Natural killer cell (primary cell): Measurements from ENCODE around the gene SLC2A5. TPM values are rescaled to one million over a fixed set of nuclear protein-coding genes. Genes with fewer than 3 reads are reported as not detected.
"Not testable (repeated sequence)": the region's sequence is repeated elsewhere in the genome, so short reads cannot be mapped to it uniquely, and the experiment has no call there.

Source experiments
- ATAC-seq, 3 donors: fragments of 150-1000 bp in 2 of 3; fragments of 200-7000 bp in 1 of 3; cut with Tn5 transposase; 1 replicate in 1 of 3; 2 replicates in 2 of 3; pipeline ENCODE4 v1.10.0; 2021; ENCODE audit warnings: mild to moderate bottlenecking in 2 of 3, moderate library complexity in 2 of 3
- DNase-seq, 2 donors: peaks; one replicate each; pipeline versions ENCODE4 v3.0.0 to v3.0.0-alpha.2; 2013 to 2021; ENCODE audit warnings: mixed read lengths in 1 of 2
- H3K27ac ChIP-seq: one replicate; pipeline ENCODE4 v1.5.1; 2013; ENCODE audit warnings: mild to moderate bottlenecking, low read length
- H3K27me3 ChIP-seq: one replicate; pipeline ENCODE4 v1.6.1; 2013; ENCODE audit warnings: low read length; ENCODE audit not compliant: control insufficient read depth, insufficient read depth
- H3K36me3 ChIP-seq: one replicate; pipeline ENCODE4 v1.6.1; 2013; ENCODE audit warnings: low read length; ENCODE audit not compliant: control insufficient read depth, insufficient read depth
- H3K4me1 ChIP-seq: one replicate; pipeline ENCODE4 v1.6.1; 2013; ENCODE audit warnings: low read length; ENCODE audit not compliant: control insufficient read depth, insufficient read depth
- H3K4me3 ChIP-seq: one replicate; pipeline ENCODE4 v1.5.1; 2013; ENCODE audit warnings: low read length
- H3K9me3 ChIP-seq: one replicate; pipeline ENCODE4 v1.6.1; 2013; ENCODE audit warnings: low read length; ENCODE audit not compliant: control insufficient read depth, insufficient read depth
- H3K27ac Mint-ChIP-seq, 2 donors: one replicate each; pipeline ENCODE4 v1.8.0; 2022; ENCODE audit warnings: mild to moderate bottlenecking in 2 of 2, mixed read lengths in 2 of 2, moderate library complexity in 1 of 2
- H3K27me3 Mint-ChIP-seq, 2 donors: one replicate each; pipeline ENCODE4 v1.8.0; 2022; ENCODE audit warnings: low read depth in 2 of 2, mixed read lengths in 2 of 2
- H3K36me3 Mint-ChIP-seq: one replicate; pipeline ENCODE4 v1.8.0; 2022; ENCODE audit warnings: mixed read lengths
- H3K4me1 Mint-ChIP-seq, 2 donors: one replicate each; pipeline ENCODE4 v1.8.0; 2022; ENCODE audit warnings: mixed read lengths in 2 of 2
- H3K4me3 Mint-ChIP-seq: one replicate; pipeline ENCODE4 v1.8.0; 2022; ENCODE audit warnings: mild to moderate bottlenecking, moderate library complexity, mixed read lengths
- H3K9me3 Mint-ChIP-seq, 2 donors: one replicate each; pipeline ENCODE4 v1.8.0; 2022; ENCODE audit warnings: mixed read lengths in 2 of 2
- CTCF ChIP-seq: fragments of 200-600 bp; IDR thresholded peaks from one replicate; pipeline ENCODE4 v1.8.0; 2022; ENCODE audit warnings: antibody characterized with exemption
- WGBS: methylation state at CpG from one replicate; pipeline ENCODE4 v1.1.7; 2013; ENCODE audit warnings: missing lambda C conversion rate; ENCODE audit not compliant: insufficient coverage; 5-methylcytosine and 5-hydroxymethylcytosine counted together
- intact Hi-C: fragments of 100-400 bp; cut with micrococcal nuclease; formaldehyde crosslinking; loops from one replicate; pipeline ENCODE4 v1.14.2; 2022
- total RNA-seq, 4 donors: library from RNA; stranded (reverse); fragments of 120-200 nt in 1 of 4; gene quantifications; one replicate each; pipeline versions ENCODE4 v1.2.3 to v1.2.4, GENCODE V29; 2013 to 2022

SLC2A5 gene
- total RNA-seq, 3 donors from 2014 or later (not counting 1 experiment from before 2014, with no cell fraction given) = not detected

- H3K4me1 ChIP-seq, intact Hi-C loops, H3K27me3 ChIP-seq, H3K9me3 Mint-ChIP-seq, H3K9me3 ChIP-seq, H3K27me3 Mint-ChIP-seq, DNase-seq, H3K4me3 ChIP-seq, H3K27ac Mint-ChIP-seq, ATAC-seq, H3K4me3 Mint-ChIP-seq, H3K4me1 Mint-ChIP-seq, H3K36me3 ChIP-seq, H3K36me3 Mint-ChIP-seq, H3K27ac ChIP-seq: not testable (repeated sequence)
- WGBS = 92% methylated on average over 11 of the region's 13 CpGs
These were observed 75.3 kb downstream of the SLC2A5 start for GRCh38 chr1:8993962-8994675.

- intact Hi-C loops = no loop called here
- Histone ChIP-seq H3K27me3 (no peaks in the 10 kb centered on the region), H3K36me3 (no peaks in the 10 kb centered on the region), H3K4me3 (no peak overlapping the region), H3K4me1 (peaks cover 2% of the 10 kb centered on the region), H3K27ac (no peak overlapping the region), H3K9me3 (no peaks in the 10 kb centered on the region)
- Mint-ChIP-seq H3K27me3 (no peaks in the 10 kb centered on the region), H3K27ac (no peak overlapping the region), H3K4me1 (peaks cover 0 to under 1% of the 10 kb centered on the region in 2 donors), H3K9me3 (no peaks in the 10 kb centered on the region), H3K4me3 (no peak overlapping the region), H3K36me3 (no peaks in the 10 kb centered on the region)
- no peak for ATAC-seq
- no peak for TF ChIP-seq CTCF
- no peak for DNase-seq
- 93% methylated on average over 6 of the region's 8 CpGs for WGBS
These were observed 76.3 kb downstream of the SLC2A5 start for GRCh38 chr1:8992936-8993687.

GRCh38 chr1:8989821-8990220 is 79.6 kb downstream of the SLC2A5 start:
- DNase-seq = no peak
- no peaks in the 10 kb centered on the region for H3K9me3 ChIP-seq
- Mint-ChIP-seq H3K27ac (no peak overlapping the region), H3K4me3 (no peak overlapping the region), H3K9me3 (no peaks in the 10 kb centered on the region), H3K36me3 (no peaks in the 10 kb centered on the region), H3K27me3 (peaks cover 0 to 4% of the 10 kb centered on the region in 2 donors), H3K4me1 (peaks cover 0 to 7% of the 10 kb centered on the region in 2 donors)
- H3K27ac ChIP-seq = no peak overlapping the region
- H3K4me3 ChIP-seq = no peak overlapping the region
- ATAC-seq = no peak
- 75% methylated on average over 4 of the region's 4 CpGs for WGBS
- no peaks in the 10 kb centered on the region for H3K36me3 ChIP-seq
- no peak for TF ChIP-seq CTCF
- intact Hi-C loops = no loop called here
- H3K4me1 ChIP-seq = peaks cover 7% of the 10 kb centered on the region
- no peaks in the 10 kb centered on the region for H3K27me3 ChIP-seq

- H3K9me3 ChIP-seq = no peaks in the 10 kb centered on the region
- no peak overlapping the region for H3K4me3 ChIP-seq
- Mint-ChIP-seq H3K27ac (no peak overlapping the region), H3K36me3 (no peaks in the 10 kb centered on the region), H3K9me3 (no peaks in the 10 kb centered on the region), H3K27me3 (peaks cover 0 to 4% of the 10 kb centered on the region in 2 donors), H3K4me3 (no peak overlapping the region), H3K4me1 (peaks cover 0 to 7% of the 10 kb centered on the region in 2 donors)
- H3K4me1 ChIP-seq = peaks cover 7% of the 10 kb centered on the region
- ATAC-seq (no peak), DNase-seq (no peak)
- TF ChIP-seq CTCF = no peak
- intact Hi-C loops = no loop called here
- H3K27ac ChIP-seq = no peak overlapping the region
- no peaks in the 10 kb centered on the region for H3K27me3 ChIP-seq
- 89% methylated on average over 11 of the region's 11 CpGs for WGBS
- H3K36me3 ChIP-seq = no peaks in the 10 kb centered on the region
These were observed 80.4 kb downstream of the SLC2A5 start for GRCh38 chr1:8989061-8989460.
